HG03159 (cell line): ENCODE data around the gene RNASEH2B.

Experiments used
- ATAC-seq: cut with Tn5 transposase; IDR thresholded peaks from one replicate; pipeline ENCODE4 v1.9.1; 2021; ENCODE audit warnings: mild to moderate bottlenecking, moderate library complexity; ENCODE audit not compliant: unreplicated experiment

RNASEH2B gene

DNA sequence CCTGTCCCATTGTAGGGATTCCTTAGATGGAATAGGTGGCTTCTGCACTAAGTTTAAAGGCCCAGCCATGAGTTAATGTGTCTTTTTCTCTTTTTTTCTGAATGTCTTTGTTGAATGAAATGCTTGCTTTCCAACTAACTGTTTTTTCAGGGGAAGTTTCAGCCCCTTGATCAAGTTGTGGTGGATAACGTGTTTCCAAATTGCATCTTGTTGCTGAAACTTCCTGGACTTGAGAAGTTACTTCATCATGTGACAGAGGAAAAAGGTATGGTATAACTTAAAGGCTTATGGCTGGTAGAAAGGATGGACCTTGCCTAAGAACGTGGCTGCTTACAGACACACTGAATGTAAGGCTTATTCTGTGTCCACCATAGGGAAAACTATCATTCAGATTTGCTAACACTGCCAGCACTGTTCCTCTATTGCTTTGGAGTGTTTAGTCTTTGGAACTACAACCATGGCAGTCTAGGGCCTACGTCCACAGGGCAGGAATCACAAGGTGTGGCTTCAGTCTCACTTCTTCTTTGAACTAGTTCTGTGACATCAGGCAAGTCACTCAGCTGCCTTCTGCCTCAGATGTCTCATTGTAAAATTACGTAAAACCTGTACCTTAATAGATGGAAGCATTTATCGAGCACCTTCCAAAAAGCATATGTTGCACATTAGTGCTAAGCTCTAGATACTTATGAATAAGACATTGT is 25.3 kb downstream of the RNASEH2B start:
- ATAC-seq: no peak

DNA sequence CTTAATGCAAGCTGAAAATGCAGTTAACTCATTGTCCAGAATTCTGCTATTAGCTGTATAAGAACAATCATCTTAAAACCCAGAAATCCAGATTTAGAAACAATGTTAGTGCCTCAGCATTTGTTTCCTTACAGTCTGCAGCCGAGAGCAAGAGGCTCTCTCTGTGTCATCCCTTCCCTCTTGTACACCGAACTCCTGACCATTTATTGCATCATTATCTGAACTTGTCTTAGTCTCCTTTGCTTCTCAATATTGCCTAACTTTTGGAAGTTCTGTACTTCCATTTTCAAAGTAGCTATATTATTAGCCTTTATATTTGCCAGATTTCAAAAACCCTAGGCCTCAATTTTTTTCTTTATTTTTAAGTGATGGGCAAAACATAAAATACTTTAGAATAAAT is 27.1 kb downstream of the RNASEH2B start:
- ATAC-seq: no peak

DNA sequence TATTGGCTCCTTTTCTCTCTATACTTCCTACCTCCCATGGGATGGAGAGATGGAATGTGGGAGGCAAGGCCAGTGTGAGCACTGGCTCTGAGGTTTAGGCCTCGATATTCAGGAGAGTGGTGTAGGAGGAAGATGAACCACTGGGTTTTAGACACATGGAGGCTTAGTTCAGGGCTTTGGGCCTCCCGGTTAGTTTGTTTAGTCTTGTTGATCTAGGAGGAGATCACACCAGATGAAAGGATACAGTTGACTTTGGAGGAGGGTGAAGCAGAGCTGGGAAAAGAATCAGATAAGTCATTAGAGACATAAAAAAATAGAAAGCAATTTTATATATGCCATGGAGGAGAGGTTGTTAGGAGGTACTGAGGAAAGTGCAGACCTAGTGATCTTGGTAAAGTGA is 30.9 kb downstream of the RNASEH2B start:
- ATAC-seq: no peak

DNA sequence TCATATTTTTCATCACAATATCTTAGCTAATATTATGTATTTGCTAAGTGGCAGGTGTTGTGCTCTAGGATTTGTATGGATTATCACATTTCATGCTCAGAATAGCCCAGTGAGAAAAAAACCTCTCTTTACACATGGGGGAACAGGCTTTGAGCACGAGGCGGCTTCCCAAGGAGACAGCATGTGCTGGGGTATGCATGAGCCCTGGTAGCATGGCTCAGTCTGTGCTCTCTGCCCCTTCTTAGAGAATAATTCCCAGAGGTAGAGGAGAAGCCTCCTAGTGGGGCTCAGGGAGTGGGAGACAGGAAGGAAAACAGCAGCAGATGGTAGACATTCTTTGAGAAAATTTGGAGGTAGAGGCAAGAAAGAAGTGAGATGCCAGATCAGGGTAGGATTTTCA is 31.6 kb downstream of the RNASEH2B start:
- no peak for ATAC-seq

DNA sequence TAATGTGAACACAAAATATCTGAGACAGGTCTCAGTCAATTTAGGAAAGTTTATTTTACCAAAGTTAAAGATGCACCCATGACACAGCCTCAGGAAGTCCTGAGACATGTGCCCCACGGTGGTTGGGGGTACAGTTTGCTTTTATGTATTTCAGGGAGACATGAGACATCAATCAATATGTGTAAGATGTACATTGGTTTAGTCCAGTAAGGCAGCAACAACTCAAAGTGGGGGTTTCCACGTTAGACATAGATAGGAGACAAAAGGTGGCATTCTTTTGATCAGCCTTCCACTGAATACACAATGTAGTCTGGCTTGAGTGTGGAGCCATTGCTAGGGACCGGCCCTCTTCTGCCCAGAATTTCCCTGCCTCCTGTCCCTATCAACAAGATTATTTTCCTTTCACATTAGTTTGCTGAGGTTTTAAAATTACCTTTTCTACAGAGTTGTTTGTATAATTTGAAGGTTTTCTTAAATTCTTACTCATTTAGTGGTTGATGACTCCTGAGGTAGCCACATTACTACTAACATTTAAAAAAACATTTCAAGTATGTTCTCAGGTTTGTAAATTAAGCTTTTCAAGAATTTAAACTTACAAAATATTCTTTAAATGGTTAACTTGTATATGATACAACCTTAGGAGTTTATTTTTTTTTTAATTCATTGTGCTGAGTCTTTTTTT is 33.2 kb downstream of the RNASEH2B start:
- ATAC-seq: no peak

DNA sequence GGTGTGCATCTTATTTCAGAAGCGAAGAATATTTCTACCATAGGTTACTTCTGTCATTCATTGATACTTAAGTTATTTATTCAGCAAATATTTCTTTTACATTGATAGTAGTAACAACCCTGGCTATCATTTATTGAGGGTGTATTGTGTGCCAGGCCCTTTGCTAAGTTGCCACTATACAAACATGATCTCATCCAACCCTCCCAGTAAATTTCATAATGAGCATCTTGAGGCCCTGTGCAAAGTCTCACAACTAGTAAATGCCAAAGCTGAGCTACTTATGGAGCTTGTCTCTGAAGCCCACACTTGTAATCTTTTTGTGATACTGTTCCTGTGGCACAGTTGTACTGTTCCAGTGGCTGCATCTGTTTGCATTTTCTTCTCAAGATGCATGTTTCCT is 36.1 kb downstream of the RNASEH2B start:
- no peak for ATAC-seq

DNA sequence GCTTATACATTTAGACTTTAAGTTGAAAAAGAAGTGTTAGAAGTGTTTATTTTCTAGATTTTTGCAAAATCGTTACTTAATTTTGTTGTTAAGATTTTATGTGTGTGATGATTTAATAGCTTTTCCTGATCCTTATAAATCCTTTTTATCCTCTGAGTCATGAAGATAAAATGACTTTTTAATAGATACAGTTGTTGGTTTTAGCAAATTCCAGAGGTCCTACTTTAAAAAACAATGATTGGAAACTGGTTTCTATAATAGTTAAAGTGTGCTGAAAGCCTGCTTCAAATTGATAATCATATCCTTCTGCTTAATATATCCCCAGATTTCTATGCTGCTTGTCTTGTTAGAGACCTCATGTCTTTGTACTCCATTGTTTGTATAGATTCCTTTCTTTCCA is 39.0 kb downstream of the RNASEH2B start:
- ATAC-seq: no peak

DNA sequence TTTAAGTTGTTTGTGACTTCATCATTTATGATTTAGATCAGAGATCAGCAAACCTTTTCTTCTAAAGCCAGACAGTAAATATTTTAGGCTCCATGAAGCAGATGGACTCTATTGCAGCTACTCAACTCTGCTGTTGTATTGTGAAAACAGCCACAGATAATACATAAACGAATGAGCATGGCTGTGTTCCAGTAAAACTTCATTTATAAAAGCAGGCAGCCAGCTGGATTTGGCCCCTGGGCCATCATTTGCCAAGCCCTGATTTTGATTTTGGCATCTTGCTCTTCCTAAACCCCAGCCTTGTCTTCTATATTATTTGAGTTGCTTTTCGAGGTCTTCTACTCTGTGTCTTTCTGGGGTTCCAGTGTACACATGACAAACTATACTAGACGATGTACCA is 41.3 kb downstream of the RNASEH2B start:
- no peak for ATAC-seq

DNA sequence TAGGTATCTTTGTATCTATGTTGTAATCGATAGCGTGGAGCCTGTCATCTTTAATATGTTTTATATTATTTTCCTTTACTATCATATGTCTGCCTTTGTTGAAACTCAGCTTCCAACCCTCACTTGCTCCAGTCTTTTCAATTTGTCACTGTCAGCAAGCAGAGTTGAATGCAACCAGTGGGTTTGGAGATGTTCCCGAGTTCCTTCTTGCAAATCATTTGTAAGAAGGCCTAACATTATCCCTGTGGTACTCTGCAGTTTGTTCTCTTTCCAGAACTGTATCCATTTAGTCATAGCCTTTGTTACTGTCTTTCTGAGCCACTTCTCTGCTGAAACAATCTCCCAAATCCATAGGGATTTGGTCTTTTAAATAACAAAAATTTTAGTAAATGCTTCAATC is 41.8 kb downstream of the RNASEH2B start:
- ATAC-seq: no peak

DNA sequence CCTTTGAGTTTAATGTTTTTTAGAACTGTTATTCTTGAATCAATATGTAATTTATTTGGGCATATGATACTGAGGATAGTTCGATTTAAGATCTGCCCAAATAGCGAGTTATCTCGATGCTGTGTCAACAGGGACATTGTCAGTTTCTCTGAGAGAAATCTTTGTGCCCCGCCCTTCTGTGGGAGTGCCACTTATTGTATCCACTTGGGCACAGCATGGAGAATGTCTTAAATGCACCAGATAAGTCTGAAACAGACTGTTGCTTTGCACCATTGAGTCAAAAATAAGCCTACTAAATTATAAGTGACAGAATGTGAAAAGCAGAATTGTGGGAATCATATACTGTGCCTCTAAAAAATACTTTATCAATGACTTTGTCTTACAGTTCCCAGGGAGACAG is 45.6 kb downstream of the RNASEH2B start:
- ATAC-seq: no peak

DNA sequence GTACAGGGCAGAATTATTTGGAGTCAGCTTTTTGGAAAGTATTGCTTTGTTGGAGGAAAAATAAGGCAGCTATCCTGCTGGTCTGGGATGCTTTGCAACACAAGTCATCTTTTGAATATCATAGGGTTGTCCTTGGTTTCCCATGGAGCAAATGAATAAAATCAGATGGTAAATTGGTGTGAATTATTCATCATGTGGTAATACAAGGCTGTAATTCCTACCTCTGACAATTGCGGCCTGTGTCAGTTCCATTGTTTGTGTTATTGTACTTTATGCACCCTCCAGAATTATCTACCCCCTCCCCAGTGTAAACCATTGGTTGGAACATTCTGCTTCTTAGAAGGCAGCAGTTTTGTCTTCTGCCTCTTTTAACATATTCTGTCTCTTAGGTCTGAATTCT is 46.2 kb downstream of the RNASEH2B start:
- ATAC-seq: no peak

DNA sequence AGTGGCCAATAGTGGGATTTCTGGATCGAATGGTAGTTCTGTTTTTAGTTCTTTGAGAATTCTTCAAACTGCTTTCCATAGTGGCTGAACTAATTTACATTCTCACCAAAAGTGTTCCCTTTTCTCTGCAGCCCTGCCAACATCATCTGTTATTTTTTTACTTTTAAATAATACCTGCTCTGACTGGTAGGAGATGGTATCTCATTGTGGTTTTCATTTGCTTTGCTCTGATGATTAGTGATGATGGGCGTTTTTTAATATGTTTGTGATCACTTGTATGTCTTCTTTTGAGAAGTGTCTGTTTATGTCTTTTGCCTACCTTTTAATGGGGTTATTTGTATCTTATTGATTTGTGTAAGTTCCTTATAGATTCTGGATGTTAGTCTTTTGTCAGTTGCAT is 48.0 kb downstream of the RNASEH2B start:
- ATAC-seq: no peak

DNA sequence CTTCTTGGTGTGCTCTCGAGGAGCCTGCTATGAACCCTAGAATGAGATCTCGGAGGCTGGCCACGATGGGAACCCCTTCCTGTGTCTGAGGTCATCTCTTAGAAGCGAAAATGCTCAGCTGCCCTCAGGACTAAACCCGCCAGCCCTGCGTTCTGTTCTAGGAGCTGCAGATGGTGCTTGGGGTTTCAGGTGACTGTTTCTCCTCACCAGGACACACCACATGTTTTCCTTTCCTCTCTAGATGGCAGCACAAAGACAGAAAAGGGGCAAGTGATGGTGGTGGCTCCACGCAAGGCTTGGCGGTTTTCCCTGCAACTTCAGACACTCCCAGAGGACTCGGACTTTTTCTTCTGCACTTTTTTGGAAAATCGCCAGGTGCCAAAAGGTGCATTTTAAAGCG is 60.1 kb downstream of the RNASEH2B start:
- no peak for ATAC-seq

DNA sequence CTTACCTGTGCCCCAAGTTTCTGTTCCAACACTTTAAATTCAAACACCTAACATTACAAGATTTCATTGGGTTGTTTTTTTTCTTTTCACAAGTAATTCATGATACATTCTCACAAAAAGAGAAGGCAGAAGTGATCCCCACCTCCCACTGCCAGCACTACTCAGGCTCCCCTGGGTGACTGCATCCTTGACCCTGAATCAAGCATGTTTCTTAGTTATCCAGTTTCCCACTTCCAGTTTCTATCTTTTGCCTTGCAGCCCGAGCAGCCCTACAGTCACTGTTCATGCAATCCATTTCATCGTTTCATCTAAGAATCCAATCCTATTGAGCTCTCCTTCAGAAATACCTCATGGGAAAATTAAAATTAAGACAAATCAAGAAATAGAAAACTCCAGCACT is 61.4 kb downstream of the RNASEH2B start:
- no peak for ATAC-seq

DNA sequence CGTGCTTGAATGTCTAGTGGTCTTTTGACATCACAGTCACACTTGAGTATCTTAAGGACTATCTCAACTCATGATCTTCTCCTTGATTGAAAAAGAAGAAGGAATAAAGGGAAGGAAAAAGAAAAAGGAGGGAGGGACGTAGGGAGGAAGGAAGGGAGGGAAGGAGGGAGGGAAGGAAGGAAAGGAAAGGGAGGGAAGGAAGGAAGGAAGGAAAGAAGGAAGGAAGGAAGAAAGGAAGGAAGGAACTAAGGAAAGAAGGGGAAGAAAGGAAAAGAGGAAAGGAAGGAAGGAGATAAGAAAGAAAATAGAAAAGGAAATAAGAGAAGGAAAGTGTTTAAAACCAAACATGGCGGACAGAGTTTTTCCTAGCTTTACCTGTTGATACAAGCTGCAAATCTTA is 64.7 kb downstream of the RNASEH2B start:
- no peak for ATAC-seq

DNA sequence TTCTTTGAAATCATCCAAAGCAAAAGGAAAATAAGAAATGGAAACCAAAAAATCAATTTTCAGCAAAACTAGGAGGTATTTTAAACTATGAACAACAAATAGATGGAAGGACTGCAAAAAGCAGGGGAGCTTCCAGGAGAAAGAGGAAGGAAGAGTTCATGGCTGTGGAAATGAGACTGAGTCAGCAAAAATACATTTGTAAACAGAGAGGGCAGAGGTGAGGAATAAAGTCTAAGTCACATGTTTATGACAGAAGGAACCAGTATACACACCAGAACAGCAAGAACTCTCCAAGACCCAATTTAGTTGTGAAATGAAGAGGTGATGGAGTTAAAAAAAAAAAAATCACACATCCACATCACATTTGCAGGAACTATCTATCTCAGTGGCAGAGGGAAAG is 69.6 kb downstream of the RNASEH2B start:
- no peak for ATAC-seq

DNA sequence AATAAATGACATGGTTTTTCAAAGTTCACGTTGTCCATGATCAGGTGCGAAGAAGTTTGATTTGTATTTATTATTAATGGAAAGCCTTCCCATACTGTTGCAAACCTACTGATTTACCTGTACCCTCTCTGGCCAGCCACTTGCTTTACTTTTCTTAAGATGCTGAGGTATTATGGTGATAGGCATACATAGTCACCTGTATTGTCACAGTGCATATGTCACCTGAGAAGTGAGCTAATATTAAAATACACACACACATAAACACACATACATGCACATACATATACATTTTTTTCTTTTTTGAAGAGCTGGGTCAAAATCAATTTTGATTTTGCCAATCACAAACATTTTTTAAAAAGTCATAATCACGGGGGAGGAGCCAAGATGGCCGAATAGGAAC is 72.1 kb downstream of the RNASEH2B start:
- ATAC-seq: no peak

DNA sequence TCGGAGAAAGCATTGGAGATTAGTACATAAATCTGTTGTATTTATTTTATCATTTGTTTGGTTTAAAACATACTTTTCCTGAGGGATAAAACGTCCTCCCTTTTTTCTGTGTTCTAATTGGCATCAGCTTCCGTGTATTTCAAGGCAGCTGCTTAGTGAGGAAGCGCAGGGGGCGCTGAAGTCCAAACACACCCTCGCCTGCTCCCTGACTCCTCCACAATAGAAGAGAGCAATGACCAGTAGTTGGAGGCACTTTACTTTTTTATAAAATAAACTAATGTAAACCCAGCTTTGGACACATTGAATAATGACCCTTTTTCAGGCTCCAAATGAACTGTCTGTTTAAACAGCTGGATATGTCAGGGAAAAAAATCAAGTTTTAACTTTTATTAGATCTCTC is 79.9 kb downstream of the RNASEH2B start:
- ATAC-seq: no peak

DNA sequence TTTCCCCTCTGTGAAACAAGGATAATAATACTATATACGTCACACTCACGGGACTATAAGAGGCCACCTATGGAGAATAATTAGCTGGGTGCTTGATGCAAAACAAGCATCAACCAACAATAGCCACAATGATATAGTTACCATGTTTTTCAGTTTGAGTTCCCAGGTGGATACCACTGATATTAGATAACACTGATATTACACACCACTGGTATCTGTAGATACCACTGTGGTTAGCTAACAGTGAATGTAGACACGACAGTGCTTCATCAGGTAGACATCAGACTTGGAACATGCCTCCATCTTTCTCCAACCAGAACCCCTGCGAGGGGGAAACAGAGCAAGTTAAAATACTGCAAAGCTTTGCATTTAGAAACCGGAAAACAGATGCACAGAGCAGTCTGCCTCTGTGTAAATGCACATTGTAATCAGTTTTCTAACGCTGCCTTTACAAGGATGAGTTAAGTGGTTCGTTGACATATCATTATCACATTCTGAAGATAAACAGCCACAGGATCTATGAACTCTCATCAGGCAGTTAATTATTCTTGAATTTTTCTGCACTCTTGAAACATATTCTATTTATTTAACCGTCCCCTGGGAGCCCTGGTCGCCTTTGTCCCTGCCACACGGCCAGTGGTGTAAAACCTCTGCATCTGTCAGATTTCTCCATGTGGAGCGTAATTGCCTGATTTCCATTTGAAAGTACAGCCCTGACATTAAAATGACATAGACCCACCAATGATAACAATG is 80.7 kb downstream of the RNASEH2B start:
- ATAC-seq: no peak

DNA sequence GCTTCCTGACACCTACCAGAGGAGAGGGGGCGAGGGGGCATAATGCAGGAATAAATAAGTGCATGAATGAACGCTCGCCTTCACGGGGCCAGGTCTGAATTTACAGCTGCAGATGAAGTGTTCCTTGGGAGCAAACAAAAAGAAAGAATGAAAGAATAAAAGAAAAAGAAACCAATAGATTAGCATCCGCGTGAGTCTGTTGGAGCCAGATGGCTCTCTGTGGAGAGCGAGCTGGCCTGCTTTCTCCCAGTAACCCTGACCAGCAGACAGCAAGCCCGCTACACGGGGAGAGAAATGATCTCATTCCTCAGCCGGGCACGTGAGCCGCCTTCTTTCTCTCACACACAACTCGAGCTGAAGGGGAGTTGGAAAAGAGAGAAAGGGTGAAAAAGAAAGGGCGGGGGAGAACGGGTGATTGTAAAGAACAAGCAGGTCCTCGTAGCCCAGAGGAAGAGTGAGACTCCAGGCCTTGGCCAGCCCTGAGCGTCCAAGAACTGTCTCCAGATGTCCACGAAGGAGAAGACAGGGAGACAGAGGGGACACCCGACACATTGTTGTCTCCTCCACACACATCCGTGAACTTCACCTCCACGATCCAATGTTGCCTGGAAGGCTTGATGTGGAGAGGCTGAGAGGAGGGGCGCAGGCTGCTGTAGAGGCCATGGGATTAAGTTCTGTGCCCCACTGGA is 81.4 kb downstream of the RNASEH2B start:
- no peak for ATAC-seq
